Keratinocyte (primary cell): Measurements from ENCODE around the gene IRF9.

Experiments used
- CTCF ChIP-seq, 3 experiments: IDR thresholded peaks in 1 of 3; conservative IDR thresholded peaks in 1 of 3; optimal IDR thresholded peaks in 1 of 3; 2 replicates in 2 of 3; 3 replicates in 1 of 3; pipeline versions ENCODE3 to v1.5.1; 2011; ENCODE audit warnings: low read length in 3 of 3, mild to moderate bottlenecking in 3 of 3, moderate library complexity in 2 of 3, control low read depth in 1 of 3, inconsistent platforms in 1 of 3; ENCODE audit not compliant: insufficient read depth in 2 of 3; ENCODE audit errors: extremely low read depth in 1 of 3
- EZH2 ChIP-seq: IDR thresholded peaks from one replicate; pipeline ENCODE4 v1.6.1; 2012; ENCODE audit warnings: inconsistent platforms, mild to moderate bottlenecking, low read length, moderate library complexity

- TF ChIP-seq CTCF (optimal IDR thresholded peaks at IDR 0.05 in 1 of 3, IDR thresholded peaks at IDR 0.05 in 1 of 3, conservative IDR thresholded peaks at IDR 0.05 in 1 of 3; ENCODE audit: extremely low read depth in 1 of 3, insufficient read depth in 2 of 3, low read length in 3 of 3) (no peak), EZH2 (no peak)
Observed at GRCh38 chr14:24146978-24147760, 13.9 kb upstream of the IRF9 start, which contains the start of gene RNF31.
